HepG2 (cell line): ENCODE data around the gene FEM1C. TPM values are rescaled to one million over a fixed set of nuclear protein-coding genes. Genes with fewer than 3 reads are reported as not detected.
A peak's percentile ranks its signal among the peaks of the same experiment; 100 is the strongest.

ENCODE experiments used
- EED ChIP-seq: sonication (generic); formaldehyde crosslinking; IDR thresholded peaks from 2 replicates; pipeline ENCODE4 v1.5.0; 2020; ENCODE audit warnings: mild to moderate bottlenecking, missing genetic modification reagents
- GPN1 ChIP-seq: sonication (generic); formaldehyde crosslinking; IDR thresholded peaks from 2 replicates; pipeline ENCODE4 v1.5.1; 2020; ENCODE audit warnings: missing genetic modification reagents, borderline replicate concordance
- MED1 ChIP-seq: sonication (generic); formaldehyde crosslinking; IDR thresholded peaks from 2 replicates; pipeline ENCODE4 v1.4.0; 2020; ENCODE audit warnings: missing genetic modification reagents
- MTF1 ChIP-seq: sonication (generic); formaldehyde crosslinking; IDR thresholded peaks from 2 replicates; pipeline ENCODE4 v1.5.0; 2020; ENCODE audit warnings: missing genetic modification reagents
- PCBP2 ChIP-seq: fragments of 200-400 bp; formaldehyde crosslinking; optimal IDR thresholded peaks from 2 replicates; pipeline ENCODE3; 2018; ENCODE audit warnings: low read length, low read depth; ENCODE audit not compliant: poor library complexity, severe bottlenecking
- TBX2 ChIP-seq: sonication (generic); formaldehyde crosslinking; IDR thresholded peaks from 2 replicates; pipeline ENCODE4 v1.5.0; 2020; ENCODE audit warnings: missing genetic modification reagents, mild to moderate bottlenecking, borderline replicate concordance
- ZNF644 ChIP-seq: IDR thresholded peaks from 2 replicates; pipeline ENCODE4 v1.6.1; 2016; ENCODE audit warnings: low read depth
- polyA plus RNA-seq, 8 experiments: library from polyadenylated mRNA; depleted of rRNA in 3 of 8; stranded (reverse) in 7 of 8; unstranded in 1 of 8; fragments of >200 nt; fragmentation: Illumina TruSeq in 4 of 8; extraction: Trizol in 4 of 8; gene quantifications; 2 replicates each; pipeline versions ENCODE4 v1.2.1 to v1.2.3, GENCODE V29; 2011 to 2016; ENCODE audit warnings: low read depth in 4 of 8, missing spikeins in 1 of 8, mixed read lengths in 1 of 8; ENCODE audit not compliant: insufficient read depth in 1 of 8
- total RNA-seq, 5 experiments: library from RNA; depleted of rRNA; stranded (reverse); fragments of >200 nt; fragmentation: Illumina TruSeq; extraction: Trizol; gene quantifications; 2 replicates each; pipeline ENCODE4 v1.2.3, GENCODE V29; 2016; ENCODE audit warnings: low read depth in 1 of 5
- TF ChIP-seq, protein P1 (sequence below): sonication (generic); formaldehyde crosslinking; IDR thresholded peaks from 2 replicates; pipeline ENCODE4 v1.4.0; 2020; ENCODE audit warnings: missing genetic modification reagents
- TF ChIP-seq, protein P2 (sequence below): sonication (generic); formaldehyde crosslinking; IDR thresholded peaks from 2 replicates; pipeline ENCODE4 v1.4.0; 2020; ENCODE audit warnings: missing genetic modification reagents
- TF ChIP-seq, protein P3 (sequence below): sonication (generic); formaldehyde crosslinking; IDR thresholded peaks from 2 replicates; pipeline ENCODE4 v1.8.0; 2022; ENCODE audit warnings: low read depth, missing genetic modification reagents
- TF ChIP-seq, protein P4 (sequence below): sonication (generic); formaldehyde crosslinking; IDR thresholded peaks from 2 replicates; pipeline ENCODE4 v1.4.0; 2020; ENCODE audit warnings: low read depth, mild to moderate bottlenecking, missing genetic modification reagents
- TF ChIP-seq, protein P5 (sequence below), 2 experiments: fragments of 450-650 bp in 1 of 2; sonication (generic) in 1 of 2; formaldehyde crosslinking; IDR thresholded peaks; 2 replicates each; pipeline versions ENCODE4 v1.5.0 to v1.8.0; 2020 to 2022; ENCODE audit warnings: mild to moderate bottlenecking in 1 of 2, missing genetic modification reagents in 1 of 2
- TF ChIP-seq, protein P6 (sequence below): sonication (generic); formaldehyde crosslinking; IDR thresholded peaks from 2 replicates; pipeline ENCODE4 v1.4.0; 2020; ENCODE audit warnings: missing genetic modification reagents, borderline replicate concordance

The FEM1C gene
- total and polyA plus RNA-seq, 2 of the 13 experiments (the other 11 are each of a cell fraction or from before 2014, with no cell fraction given), result 5.5 to 8.3 TPM

DNA sequence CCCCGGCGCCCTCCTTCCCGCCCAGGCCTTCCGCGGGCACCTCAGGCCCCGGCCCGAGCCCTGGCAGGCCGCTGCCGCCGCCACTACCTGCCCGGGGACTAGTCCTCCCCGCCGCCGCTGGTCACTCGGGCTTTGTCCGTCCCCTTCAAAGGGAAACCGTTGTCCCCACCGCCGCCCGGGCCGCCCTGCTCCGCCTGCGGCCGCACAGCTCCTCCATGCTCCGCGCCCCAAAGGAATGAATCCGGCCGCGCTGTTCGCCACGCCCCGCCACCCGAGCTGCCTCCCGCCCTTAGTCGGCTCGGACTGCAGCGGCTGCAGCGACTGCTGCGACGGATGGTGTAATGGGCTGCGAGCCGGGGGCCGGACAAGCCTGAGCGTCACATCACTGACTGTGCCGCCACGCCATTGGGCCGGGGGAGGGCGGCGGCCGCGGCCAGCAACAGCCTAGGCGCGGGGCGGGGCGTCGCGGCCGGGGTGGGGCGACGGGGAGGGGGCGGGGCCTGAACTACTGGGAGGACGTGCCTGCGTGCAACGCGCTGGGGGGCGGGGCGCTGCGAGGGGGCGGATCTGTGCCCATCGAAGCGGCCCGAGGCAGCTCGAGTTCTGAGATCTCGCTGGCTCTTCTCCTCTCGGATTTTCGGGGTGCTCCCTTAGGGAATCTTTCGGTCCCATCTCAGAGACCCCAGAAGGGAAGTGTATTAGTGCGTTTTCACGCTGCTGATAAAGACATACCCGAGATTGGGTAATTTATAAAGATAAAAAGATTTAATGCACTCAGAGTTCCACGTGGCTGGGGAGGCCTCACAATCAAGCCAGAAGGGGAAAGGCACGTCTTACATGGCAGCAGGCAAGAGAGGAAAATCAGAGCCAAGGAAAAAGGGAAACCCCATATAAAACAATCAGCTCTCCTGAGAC lies at the start of gene FEM1C (continued):
- TF ChIP-seq, protein P1, sequence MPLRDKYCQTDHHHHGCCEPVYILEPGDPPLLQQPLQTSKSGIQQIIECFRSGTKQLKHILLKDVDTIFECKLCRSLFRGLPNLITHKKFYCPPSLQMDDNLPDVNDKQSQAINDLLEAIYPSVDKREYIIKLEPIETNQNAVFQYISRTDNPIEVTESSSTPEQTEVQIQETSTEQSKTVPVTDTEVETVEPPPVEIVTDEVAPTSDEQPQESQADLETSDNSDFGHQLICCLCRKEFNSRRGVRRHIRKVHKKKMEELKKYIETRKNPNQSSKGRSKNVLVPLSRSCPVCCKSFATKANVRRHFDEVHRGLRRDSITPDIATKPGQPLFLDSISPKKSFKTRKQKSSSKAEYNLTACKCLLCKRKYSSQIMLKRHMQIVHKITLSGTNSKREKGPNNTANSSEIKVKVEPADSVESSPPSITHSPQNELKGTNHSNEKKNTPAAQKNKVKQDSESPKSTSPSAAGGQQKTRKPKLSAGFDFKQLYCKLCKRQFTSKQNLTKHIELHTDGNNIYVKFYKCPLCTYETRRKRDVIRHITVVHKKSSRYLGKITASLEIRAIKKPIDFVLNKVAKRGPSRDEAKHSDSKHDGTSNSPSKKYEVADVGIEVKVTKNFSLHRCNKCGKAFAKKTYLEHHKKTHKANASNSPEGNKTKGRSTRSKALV (CRISPR knock-in tag), result no peak
- TF ChIP-seq MED1 (CRISPR knock-in tag) (peak; percentile 80), TBX2 (CRISPR knock-in tag) (no peak; the same call in 1 of the 2 replicates), MTF1 (CRISPR knock-in tag) (no peak), ZNF644 (CRISPR knock-in tag) (0 out of 2 replicates have a peak, but pooled peaks have one; percentile 10), EED (no peak; the same call in 1 of the 2 replicates), PCBP2 (no peak), GPN1 (CRISPR knock-in tag) (no peak)
- TF ChIP-seq, protein P2, sequence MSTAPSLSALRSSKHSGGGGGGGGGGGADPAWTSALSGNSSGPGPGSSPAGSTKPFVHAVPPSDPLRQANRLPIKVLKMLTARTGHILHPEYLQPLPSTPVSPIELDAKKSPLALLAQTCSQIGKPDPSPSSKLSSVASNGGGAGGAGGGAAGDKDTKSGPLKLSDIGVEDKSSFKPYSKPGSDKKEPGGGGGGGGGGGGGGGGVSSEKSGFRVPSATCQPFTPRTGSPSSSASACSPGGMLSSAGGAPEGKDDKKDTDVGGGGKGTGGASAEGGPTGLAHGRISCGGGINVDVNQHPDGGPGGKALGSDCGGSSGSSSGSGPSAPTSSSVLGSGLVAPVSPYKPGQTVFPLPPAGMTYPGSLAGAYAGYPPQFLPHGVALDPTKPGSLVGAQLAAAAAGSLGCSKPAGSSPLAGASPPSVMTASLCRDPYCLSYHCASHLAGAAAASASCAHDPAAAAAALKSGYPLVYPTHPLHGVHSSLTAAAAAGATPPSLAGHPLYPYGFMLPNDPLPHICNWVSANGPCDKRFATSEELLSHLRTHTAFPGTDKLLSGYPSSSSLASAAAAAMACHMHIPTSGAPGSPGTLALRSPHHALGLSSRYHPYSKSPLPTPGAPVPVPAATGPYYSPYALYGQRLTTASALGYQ (CRISPR knock-in tag), result no peak; the same call in 1 of the 2 replicates
- TF ChIP-seq, protein P3, sequence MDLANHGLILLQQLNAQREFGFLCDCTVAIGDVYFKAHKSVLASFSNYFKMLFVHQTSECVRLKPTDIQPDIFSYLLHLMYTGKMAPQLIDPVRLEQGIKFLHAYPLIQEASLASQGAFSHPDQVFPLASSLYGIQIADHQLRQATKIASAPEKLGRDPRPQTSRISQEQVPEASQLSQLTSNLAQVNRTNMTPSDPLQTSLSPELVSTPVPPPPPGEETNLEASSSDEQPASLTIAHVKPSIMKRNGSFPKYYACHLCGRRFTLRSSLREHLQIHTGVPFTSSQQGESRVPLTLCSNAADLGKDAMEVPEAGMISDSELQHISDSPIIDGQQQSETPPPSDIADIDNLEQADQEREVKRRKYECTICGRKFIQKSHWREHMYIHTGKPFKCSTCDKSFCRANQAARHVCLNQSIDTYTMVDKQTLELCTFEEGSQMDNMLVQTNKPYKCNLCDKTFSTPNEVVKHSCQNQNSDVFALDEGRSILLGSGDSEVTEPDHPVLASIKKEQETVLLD (CRISPR knock-in tag), result peak; percentile 43; the same call in 1 of the 2 replicates
- TF ChIP-seq, protein P4, sequence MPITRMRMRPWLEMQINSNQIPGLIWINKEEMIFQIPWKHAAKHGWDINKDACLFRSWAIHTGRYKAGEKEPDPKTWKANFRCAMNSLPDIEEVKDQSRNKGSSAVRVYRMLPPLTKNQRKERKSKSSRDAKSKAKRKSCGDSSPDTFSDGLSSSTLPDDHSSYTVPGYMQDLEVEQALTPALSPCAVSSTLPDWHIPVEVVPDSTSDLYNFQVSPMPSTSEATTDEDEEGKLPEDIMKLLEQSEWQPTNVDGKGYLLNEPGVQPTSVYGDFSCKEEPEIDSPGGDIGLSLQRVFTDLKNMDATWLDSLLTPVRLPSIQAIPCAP (CRISPR knock-in tag), result no peak
- TF ChIP-seq, protein P5, sequence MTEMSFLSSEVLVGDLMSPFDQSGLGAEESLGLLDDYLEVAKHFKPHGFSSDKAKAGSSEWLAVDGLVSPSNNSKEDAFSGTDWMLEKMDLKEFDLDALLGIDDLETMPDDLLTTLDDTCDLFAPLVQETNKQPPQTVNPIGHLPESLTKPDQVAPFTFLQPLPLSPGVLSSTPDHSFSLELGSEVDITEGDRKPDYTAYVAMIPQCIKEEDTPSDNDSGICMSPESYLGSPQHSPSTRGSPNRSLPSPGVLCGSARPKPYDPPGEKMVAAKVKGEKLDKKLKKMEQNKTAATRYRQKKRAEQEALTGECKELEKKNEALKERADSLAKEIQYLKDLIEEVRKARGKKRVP (CRISPR knock-in tag; IDR thresholded peaks at IDR 0.05), result peak in 1 of 2 experiments; percentile 93; a peak in 2 of 4 replicates
- TF ChIP-seq, protein P6, sequence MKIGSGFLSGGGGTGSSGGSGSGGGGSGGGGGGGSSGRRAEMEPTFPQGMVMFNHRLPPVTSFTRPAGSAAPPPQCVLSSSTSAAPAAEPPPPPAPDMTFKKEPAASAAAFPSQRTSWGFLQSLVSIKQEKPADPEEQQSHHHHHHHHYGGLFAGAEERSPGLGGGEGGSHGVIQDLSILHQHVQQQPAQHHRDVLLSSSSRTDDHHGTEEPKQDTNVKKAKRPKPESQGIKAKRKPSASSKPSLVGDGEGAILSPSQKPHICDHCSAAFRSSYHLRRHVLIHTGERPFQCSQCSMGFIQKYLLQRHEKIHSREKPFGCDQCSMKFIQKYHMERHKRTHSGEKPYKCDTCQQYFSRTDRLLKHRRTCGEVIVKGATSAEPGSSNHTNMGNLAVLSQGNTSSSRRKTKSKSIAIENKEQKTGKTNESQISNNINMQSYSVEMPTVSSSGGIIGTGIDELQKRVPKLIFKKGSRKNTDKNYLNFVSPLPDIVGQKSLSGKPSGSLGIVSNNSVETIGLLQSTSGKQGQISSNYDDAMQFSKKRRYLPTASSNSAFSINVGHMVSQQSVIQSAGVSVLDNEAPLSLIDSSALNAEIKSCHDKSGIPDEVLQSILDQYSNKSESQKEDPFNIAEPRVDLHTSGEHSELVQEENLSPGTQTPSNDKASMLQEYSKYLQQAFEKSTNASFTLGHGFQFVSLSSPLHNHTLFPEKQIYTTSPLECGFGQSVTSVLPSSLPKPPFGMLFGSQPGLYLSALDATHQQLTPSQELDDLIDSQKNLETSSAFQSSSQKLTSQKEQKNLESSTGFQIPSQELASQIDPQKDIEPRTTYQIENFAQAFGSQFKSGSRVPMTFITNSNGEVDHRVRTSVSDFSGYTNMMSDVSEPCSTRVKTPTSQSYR, result peak; percentile 32; the same call in 1 of the 2 replicates
